Activated CD4-positive, alpha-beta memory T cell treated with anti-CD3 and anti-CD28 coated beads for 36 hours (primary cell): ENCODE results near the gene FCAR. TPM values are rescaled to one million over a fixed set of nuclear protein-coding genes. Genes with fewer than 3 reads are reported as not detected.
"Not testable (repeated sequence)": the region's sequence is repeated elsewhere in the genome, so short reads cannot be mapped to it uniquely, and the experiment has no call there.

Experiments used
- CTCF ChIA-PET: fragments of 350-600 bp; sonication (Branson Sonifier 250); formaldehyde crosslinking; loops from one replicate; lab custom pipeline; 2021; ENCODE audit warnings: antibody characterized with exemption, inconsistent platforms; lab: Charles Lee
- POLR2A ChIA-PET: fragments of 350-600 bp; sonication (Branson Sonifier 250); formaldehyde crosslinking; loops from one replicate; lab custom pipeline; 2021; ENCODE audit warnings: antibody characterized with exemption; lab: Charles Lee
- DNase-seq: peaks from one replicate; pipeline ENCODE4 v3.0.0-alpha.2; 2020
- H3K27ac Mint-ChIP-seq: one replicate; pipeline ENCODE4 v1.8.0; 2021; ENCODE audit warnings: mixed read lengths
- H3K27me3 Mint-ChIP-seq: one replicate; pipeline ENCODE4 v1.8.0; 2021; ENCODE audit warnings: mixed read lengths
- H3K36me3 Mint-ChIP-seq: one replicate; pipeline ENCODE4 v1.8.0; 2021; ENCODE audit warnings: mixed read lengths
- H3K4me1 Mint-ChIP-seq: one replicate; pipeline ENCODE4 v1.8.0; 2021; ENCODE audit warnings: low read depth, mixed read lengths
- H3K4me3 Mint-ChIP-seq: one replicate; pipeline ENCODE4 v1.8.0; 2021; ENCODE audit warnings: mild to moderate bottlenecking, mixed read lengths
- H3K9me3 Mint-ChIP-seq: one replicate; pipeline ENCODE4 v1.8.0; 2021; ENCODE audit warnings: mixed read lengths
- intact Hi-C: fragments of 100-400 bp; cut with micrococcal nuclease; formaldehyde crosslinking; loops from one replicate; pipeline ENCODE4 v1.15.1; 2023
- total RNA-seq, 2 experiments: library from RNA; stranded (reverse); gene quantifications; one replicate each; pipeline ENCODE4 v1.2.3, GENCODE V29; 2021

FCAR gene
- total RNA-seq, 2 experiments from 2014 or later, result not detected

DNA sequence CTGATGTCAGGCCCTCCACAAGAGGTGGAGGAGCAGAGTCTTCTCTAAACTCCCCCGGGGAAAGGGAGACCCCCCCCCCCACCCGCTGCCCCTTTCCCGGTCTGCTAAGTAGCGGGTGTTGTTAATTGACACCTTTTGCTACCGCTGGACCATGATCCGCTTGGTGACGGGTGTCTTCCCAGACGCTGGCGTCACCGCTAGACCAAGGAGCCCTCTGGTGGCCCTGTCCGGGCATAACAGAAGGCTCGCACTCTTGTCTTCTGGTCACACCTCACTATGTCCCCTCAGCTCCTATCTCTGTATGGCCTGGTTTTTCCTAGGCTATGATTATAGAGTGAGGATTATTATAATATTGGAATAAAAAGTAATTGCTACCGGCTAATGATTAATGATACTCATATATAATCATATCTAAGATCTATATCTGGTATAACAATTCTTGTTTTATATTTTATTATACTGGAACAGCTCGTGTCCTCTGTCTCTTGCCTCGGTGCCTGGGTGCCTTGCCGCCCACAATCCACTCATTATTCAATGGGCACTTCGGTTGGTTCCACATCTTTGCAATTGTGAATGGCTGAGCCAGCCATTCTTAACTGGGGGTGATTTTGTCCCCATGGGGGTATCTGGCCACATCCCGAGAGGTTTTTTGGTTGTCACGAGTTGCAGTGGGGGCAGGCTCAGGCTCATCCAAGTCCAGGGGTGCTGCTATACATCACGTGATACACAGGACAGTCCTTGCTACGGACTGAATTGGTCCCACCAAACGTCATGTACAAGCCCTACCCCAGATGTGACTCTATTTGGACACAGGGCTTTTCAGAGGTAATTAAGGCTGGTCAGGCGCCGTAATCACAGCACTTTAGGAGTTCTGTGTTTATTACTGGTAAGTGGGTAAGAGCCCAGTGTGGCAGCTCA lies 45.9 kb downstream of the FCAR start:
- CTCF ChIA-PET, intact Hi-C loops, H3K9me3 Mint-ChIP-seq, H3K36me3 Mint-ChIP-seq, POLR2A ChIA-PET, H3K4me1 Mint-ChIP-seq, H3K4me3 Mint-ChIP-seq, H3K27ac Mint-ChIP-seq, DNase-seq: not testable (repeated sequence)
- peaks cover 17% of the 10 kb centered on the region for H3K27me3 Mint-ChIP-seq

DNA sequence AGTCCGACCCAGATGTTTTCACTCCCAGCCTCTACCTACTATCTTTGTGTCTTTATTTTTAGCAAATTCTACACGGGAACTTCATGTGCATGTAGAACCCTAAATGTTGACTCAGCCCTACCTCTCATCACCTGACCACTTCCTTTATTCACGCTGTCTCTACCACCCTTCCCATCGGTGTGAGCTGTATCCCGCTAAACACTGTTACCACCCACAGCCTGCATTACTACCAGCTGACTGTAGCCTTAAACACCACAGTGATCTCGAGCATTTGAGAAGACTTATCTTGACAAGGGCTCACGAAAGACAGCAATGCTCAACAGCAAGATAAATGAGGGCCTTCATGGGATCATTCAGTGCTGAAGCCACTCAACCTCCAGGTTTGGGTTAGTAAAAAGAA lies 47.0 kb downstream of the FCAR start:
- H3K27ac Mint-ChIP-seq, result no peak overlapping the region
- peaks cover 1% of the 10 kb centered on the region for H3K36me3 Mint-ChIP-seq
- intact Hi-C loops, result no loop called here
- H3K27me3 Mint-ChIP-seq, result peaks cover 13% of the 10 kb centered on the region
- CTCF ChIA-PET, result no interaction called here
- no peak overlapping the region for H3K4me3 Mint-ChIP-seq
- H3K4me1 Mint-ChIP-seq, result no peaks in the 10 kb centered on the region
- DNase-seq, result no peak
- H3K9me3 Mint-ChIP-seq, result peaks cover 6% of the 10 kb centered on the region
- POLR2A ChIA-PET, result no interaction called here

DNA sequence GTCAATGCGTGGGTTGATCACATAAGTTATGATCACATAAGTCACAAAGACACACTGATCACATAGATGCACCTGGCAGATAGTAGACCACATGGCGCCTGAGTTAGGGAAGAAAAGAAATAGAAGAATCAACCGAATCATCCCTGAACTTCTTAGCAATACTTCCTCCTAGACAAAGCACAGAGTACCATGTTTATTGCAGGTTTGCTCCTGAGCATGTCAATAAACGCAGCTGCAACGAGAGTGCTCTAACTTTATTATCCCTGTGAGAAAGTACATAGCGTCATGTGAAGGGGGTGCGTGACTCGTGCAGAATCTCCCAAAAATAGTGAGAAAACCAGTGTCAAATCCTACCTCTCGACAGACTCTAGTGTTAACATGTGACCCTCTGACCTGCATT lies 49.2 kb downstream of the FCAR start:
- DNase-seq, result no peak
- Mint-ChIP-seq H3K4me1 (no peaks in the 10 kb centered on the region), H3K4me3 (no peak overlapping the region)

DNA sequence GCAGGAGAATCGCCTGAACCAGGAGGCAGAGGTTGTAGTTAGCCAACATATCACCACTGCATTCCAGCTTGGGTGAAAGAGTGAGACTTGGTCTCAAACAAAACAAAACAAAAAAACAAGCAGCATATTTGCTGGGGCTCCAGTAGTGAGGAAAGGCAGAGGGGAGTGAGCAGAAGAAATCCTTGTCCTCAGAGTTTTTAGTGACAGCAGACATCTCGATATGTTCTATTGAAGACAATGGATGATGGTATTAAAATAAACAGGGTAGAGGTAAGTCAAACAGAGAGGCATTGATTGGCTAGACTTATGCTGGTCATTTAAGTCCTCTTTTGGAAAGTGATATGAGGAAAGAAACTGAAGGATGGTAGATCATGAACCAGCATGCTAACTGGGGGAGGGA lies 54.3 kb downstream of the FCAR start:
- peaks cover 22% of the 10 kb centered on the region for H3K9me3 Mint-ChIP-seq
- no peaks in the 10 kb centered on the region for H3K4me1 Mint-ChIP-seq
- peaks cover 5% of the 10 kb centered on the region for H3K27me3 Mint-ChIP-seq
- DNase-seq, result no peak
- H3K36me3 Mint-ChIP-seq, result peaks cover 2% of the 10 kb centered on the region
- ChIA-PET CTCF (no interaction called here), POLR2A (no interaction called here)
- no peak overlapping the region for H3K4me3 Mint-ChIP-seq
- H3K27ac Mint-ChIP-seq, result no peak overlapping the region
- intact Hi-C loops, result no loop called here

More for the DNA sequence above, 49.2 kb downstream of the FCAR start:
- H3K36me3 Mint-ChIP-seq, result peaks cover 2% of the 10 kb centered on the region
- H3K27ac Mint-ChIP-seq, result no peak overlapping the region
- intact Hi-C loops, result no loop called here
- CTCF ChIA-PET, result no interaction called here
- H3K27me3 Mint-ChIP-seq, result peaks cover 11% of the 10 kb centered on the region
- H3K9me3 Mint-ChIP-seq, result peaks cover 13% of the 10 kb centered on the region
- POLR2A ChIA-PET, result no interaction called here

DNA sequence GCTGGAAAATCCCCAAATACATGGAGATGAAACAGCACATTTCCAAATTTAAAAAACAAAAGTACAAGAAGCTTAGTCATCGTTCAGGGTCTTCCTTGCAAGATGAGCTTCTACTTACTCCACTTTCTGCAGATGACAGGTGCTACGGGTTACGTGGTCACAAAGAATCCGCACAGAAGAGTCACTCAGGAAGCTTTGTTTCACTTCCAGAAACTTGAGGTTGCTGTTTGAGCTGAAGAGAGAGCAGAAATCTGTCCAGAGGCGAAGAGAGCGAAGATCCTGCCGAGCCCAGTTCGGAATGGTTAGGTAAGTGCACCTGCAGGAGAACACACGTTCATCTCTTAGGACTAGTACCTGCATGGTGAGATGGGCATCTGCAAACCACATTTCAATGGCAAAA lies 63.9 kb downstream of the FCAR start:
- Mint-ChIP-seq H3K9me3 (peaks cover 3% of the 10 kb centered on the region), H3K36me3 (no peaks in the 10 kb centered on the region), H3K4me3 (no peak overlapping the region), H3K4me1 (peaks cover 4% of the 10 kb centered on the region), H3K27me3 (peaks cover 10% of the 10 kb centered on the region), H3K27ac (no peak overlapping the region)
- DNase-seq, result peak; percentile 44
- ChIA-PET POLR2A (no interaction called here), CTCF (no interaction called here)
- intact Hi-C loops, result no loop called here

DNA sequence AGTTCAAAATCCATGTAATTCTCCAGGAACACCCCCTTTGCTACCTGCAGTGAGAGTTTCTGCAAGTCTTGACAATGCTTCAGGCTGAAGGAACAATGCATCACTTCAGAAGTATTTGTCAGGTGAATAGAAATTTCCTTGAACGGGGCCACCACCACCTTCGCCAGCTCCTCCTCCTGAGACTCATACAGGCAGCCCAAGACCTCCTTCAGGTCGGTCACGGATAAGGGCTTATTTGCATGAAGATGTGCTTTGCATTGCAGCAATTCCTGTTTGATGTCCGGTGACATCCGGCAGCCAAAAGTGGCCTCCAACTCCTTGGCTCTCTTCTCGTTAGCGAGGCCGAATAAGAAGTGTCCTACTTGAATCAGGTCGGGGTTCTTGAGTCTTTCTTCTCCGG lies 64.9 kb downstream of the FCAR start:
- Mint-ChIP-seq H3K27ac (no peak overlapping the region), H3K9me3 (no peaks in the 10 kb centered on the region), H3K27me3 (peaks cover 8% of the 10 kb centered on the region), H3K4me3 (no peak overlapping the region), H3K4me1 (peaks cover 4% of the 10 kb centered on the region), H3K36me3 (no peaks in the 10 kb centered on the region)
- POLR2A ChIA-PET, result no interaction called here
- CTCF ChIA-PET, result no interaction called here
- no peak for DNase-seq
- intact Hi-C loops, result no loop called here

DNA sequence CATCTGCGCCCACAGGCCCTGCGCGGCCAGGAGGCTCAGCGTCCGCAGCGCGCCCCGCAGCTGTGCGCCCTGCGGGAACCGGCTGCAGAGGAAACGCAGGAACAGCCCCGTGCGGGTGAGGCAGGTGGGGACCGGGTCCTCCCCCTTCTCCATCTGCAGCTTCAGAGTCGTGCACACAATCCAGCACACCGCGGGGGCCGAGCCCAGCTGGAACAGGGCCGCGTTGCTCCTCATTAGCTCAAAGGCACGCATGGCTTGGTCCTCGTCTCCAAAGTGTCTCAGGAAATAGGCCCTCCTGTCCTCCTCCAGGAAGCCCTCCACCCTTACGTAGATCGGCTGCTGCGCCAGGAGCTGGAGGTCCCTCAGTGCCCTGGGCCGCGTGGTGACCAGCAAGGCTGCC lies 65.5 kb downstream of the FCAR start:
- H3K4me1 Mint-ChIP-seq, CTCF ChIA-PET, DNase-seq, H3K4me3 Mint-ChIP-seq, H3K27me3 Mint-ChIP-seq, POLR2A ChIA-PET, H3K36me3 Mint-ChIP-seq, intact Hi-C loops, H3K27ac Mint-ChIP-seq, H3K9me3 Mint-ChIP-seq: not testable (repeated sequence)

Other genes starting within 250 kb of the FCAR start
- gene LILRB1, start 243.8 kb upstream of the FCAR start, total RNA-seq, result not detected
- not detected for gene LILRB4, start 211.2 kb upstream of the FCAR start, total RNA-seq
- not detected for gene KIR3DL3, start 149.8 kb upstream of the FCAR start, total RNA-seq
- not detected for gene KIR2DL3, start 135.7 kb upstream of the FCAR start, total RNA-seq
- gene KIR2DL1, start 104.4 kb upstream of the FCAR start, total RNA-seq, result not detected
- not detected for gene KIR2DL4, start 70.6 kb upstream of the FCAR start, total RNA-seq
- not detected for gene KIR3DL1, start 57.8 kb upstream of the FCAR start, total RNA-seq
- not detected for gene KIR2DS4, start 41.6 kb upstream of the FCAR start, total RNA-seq
- under 1 TPM; 0.27 to 0.48 TPM for gene KIR3DL2, start 23.8 kb upstream of the FCAR start, total RNA-seq
- not detected for gene NCR1, start 31.9 kb downstream of the FCAR start, total RNA-seq
- gene NLRP7, start 73.3 kb downstream of the FCAR start, total RNA-seq, result not detected
- gene NLRP2, start 92.1 kb downstream of the FCAR start, total RNA-seq, result 10 to 100 TPM in 1 of 2 experiments, 1 to 10 TPM in 1; 8.1 to 10.3 TPM
- not detected for gene GP6, start 164.0 kb downstream of the FCAR start, total RNA-seq
- 10 to 100 TPM; 11.0 to 12.8 TPM for gene RDH13, start 188.9 kb downstream of the FCAR start, total RNA-seq
- 1 to 10 TPM; 2.2 to 2.7 TPM for gene EPS8L1, start 201.6 kb downstream of the FCAR start, total RNA-seq
- 10 to 100 TPM; 62.7 to 73.2 TPM for gene PPP1R12C, start 243.4 kb downstream of the FCAR start, total RNA-seq